GM19023 (cell line): ENCODE data around the gene RDM1.

ENCODE experiments used
- ATAC-seq: cut with Tn5 transposase; IDR thresholded peaks from one replicate; pipeline ENCODE4 v1.9.1; 2021; ENCODE audit warnings: mild to moderate bottlenecking, moderate library complexity; ENCODE audit not compliant: unreplicated experiment

RDM1 gene

GRCh38 chr17:35934760-35935159 lies 4.2 kb upstream of the RDM1 start:
- ATAC-seq = no peak

- no peak for ATAC-seq
Observed at GRCh38 chr17:35932586-35932985, 2.0 kb upstream of the RDM1 start.

- ATAC-seq = no peak
Observed at GRCh38 chr17:35931794-35932425, 1.3 kb upstream of the RDM1 start.

GRCh38 chr17:35927714-35928113 lies 2.9 kb downstream of the RDM1 start:
- ATAC-seq = no peak

GRCh38 chr17:35923609-35924114 lies 6.9 kb downstream of the RDM1 start:
- no peak for ATAC-seq

GRCh38 chr17:35920229-35920628 lies 10.3 kb downstream of the RDM1 start:
- no peak for ATAC-seq

- no peak for ATAC-seq
Observed at GRCh38 chr17:35918665-35919064, 11.9 kb downstream of the RDM1 start.

GRCh38 chr17:35917519-35918213 lies 12.9 kb downstream of the RDM1 start:
- ATAC-seq = no peak

GRCh38 chr17:35915153-35915964 lies 15.2 kb downstream of the RDM1 start:
- no peak for ATAC-seq

GRCh38 chr17:35914354-35914753 lies 16.2 kb downstream of the RDM1 start:
- ATAC-seq = no peak

GRCh38 chr17:35913609-35914008 lies 17.0 kb downstream of the RDM1 start:
- no peak for ATAC-seq

GRCh38 chr17:35912942-35913341 lies 17.6 kb downstream of the RDM1 start:
- no peak for ATAC-seq

GRCh38 chr17:35912339-35912912 lies 18.1 kb downstream of the RDM1 start:
- ATAC-seq = no peak

GRCh38 chr17:35909408-35909807 lies 21.2 kb downstream of the RDM1 start:
- no peak for ATAC-seq

- no peak for ATAC-seq
Observed at GRCh38 chr17:35907691-35908090, 22.9 kb downstream of the RDM1 start.

GRCh38 chr17:35906926-35907637 lies 23.5 kb downstream of the RDM1 start:
- ATAC-seq = no peak

- no peak for ATAC-seq
Observed at GRCh38 chr17:35906191-35906925, 24.2 kb downstream of the RDM1 start.

GRCh38 chr17:35903451-35903850 lies 27.1 kb downstream of the RDM1 start:
- ATAC-seq = no peak

GRCh38 chr17:35901631-35902175 lies 28.9 kb downstream of the RDM1 start:
- no peak for ATAC-seq
